Ureter (tissue), 1 donor: ENCODE data around the gene ST8SIA6. TPM values are rescaled to one million over a fixed set of nuclear protein-coding genes. Genes with fewer than 3 reads are reported as not detected.

ENCODE experiments used
- DNase-seq: peaks from one replicate; pipeline ENCODE4 v3.0.0-alpha.2; 2020; ENCODE audit warnings: low spot score
- total RNA-seq: library from RNA; stranded (reverse); gene quantifications from one replicate; pipeline ENCODE4 v1.2.4, GENCODE V29; 2023
- donor health status: DM: yes; HTN: yes; CAD: no.

ST8SIA6 gene
- total RNA-seq, 1 donor from 2014 or later, result 0.73 TPM

- DNase-seq, result no peak
These were observed 68.4 kb downstream of the ST8SIA6 start for GRCh38 chr10:17386021-17386420.

- no peak for DNase-seq
These were observed 69.3 kb downstream of the ST8SIA6 start for GRCh38 chr10:17385066-17385465.

- no peak for DNase-seq
These were observed 70.4 kb downstream of the ST8SIA6 start for GRCh38 chr10:17383801-17384555.

GRCh38 chr10:17381502-17382142 lies 72.8 kb downstream of the ST8SIA6 start:
- no peak for DNase-seq

GRCh38 chr10:17380888-17381287 lies 73.5 kb downstream of the ST8SIA6 start:
- no peak for DNase-seq

- DNase-seq, result no peak
These were observed 74.4 kb downstream of the ST8SIA6 start for GRCh38 chr10:17380016-17380415.

- DNase-seq, result no peak
These were observed 75.2 kb downstream of the ST8SIA6 start for GRCh38 chr10:17379151-17379690.

GRCh38 chr10:17375936-17376584 lies 78.3 kb downstream of the ST8SIA6 start:
- DNase-seq, result no peak

- DNase-seq, result no peak
These were observed 85.6 kb downstream of the ST8SIA6 start for GRCh38 chr10:17368708-17369272.

GRCh38 chr10:17366705-17367104 lies 87.7 kb downstream of the ST8SIA6 start:
- no peak for DNase-seq

- DNase-seq, result no peak
These were observed 89.0 kb downstream of the ST8SIA6 start for GRCh38 chr10:17365402-17365801.

- DNase-seq, result no peak
These were observed 95.9 kb downstream of the ST8SIA6 start for GRCh38 chr10:17358461-17358860.

GRCh38 chr10:17357781-17358180 lies 96.6 kb downstream of the ST8SIA6 start:
- DNase-seq, result no peak

- DNase-seq, result no peak
These were observed 97.6 kb downstream of the ST8SIA6 start for GRCh38 chr10:17356820-17357219.

- DNase-seq, result no peak
These were observed 99.6 kb downstream of the ST8SIA6 start for GRCh38 chr10:17354781-17355180.

- no peak for DNase-seq
These were observed 100.7 kb downstream of the ST8SIA6 start for GRCh38 chr10:17353568-17354300.

GRCh38 chr10:17352583-17352982 lies 101.8 kb downstream of the ST8SIA6 start:
- DNase-seq, result no peak

GRCh38 chr10:17351506-17351905 lies 102.9 kb downstream of the ST8SIA6 start:
- no peak for DNase-seq

- DNase-seq, result no peak
These were observed 104.7 kb downstream of the ST8SIA6 start for GRCh38 chr10:17349717-17350116.

GRCh38 chr10:17348501-17349349 lies 105.7 kb downstream of the ST8SIA6 start:
- DNase-seq, result peak; percentile 70
